ENCODE data around the gene AKR1D1.

Gene AKR1D1

DNA sequence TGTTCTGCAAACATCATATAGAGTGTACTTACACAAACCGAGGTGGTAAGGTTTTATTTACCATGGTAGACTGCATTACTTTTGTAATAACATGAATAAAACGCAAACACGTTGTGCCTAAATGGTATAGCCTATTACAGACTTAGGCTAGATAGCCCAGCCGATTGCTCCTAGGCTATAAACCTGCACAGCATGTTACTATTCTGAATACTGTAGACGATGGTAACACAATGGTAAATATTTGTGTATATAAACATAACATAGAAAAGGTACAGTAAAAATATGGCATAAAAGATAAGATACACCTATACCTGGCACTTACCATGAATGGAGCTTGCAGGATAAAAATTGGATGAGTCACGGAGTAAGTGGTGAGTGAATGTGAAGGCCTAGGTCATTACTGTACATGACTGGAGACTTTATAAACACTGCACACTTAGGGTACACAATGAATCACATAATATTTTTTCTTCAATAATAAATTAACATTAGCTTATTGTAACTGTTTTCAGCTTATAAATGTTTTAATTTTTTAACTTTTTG lies 16.3 kb downstream of the AKR1D1 start:
- TF ChIP-seq GATA2 (IDR thresholded peaks at IDR 0.05; ENCODE audit: low read depth, low read length), result no peak
- no peak for TF ChIP-seq GATA3 (IDR thresholded peaks at IDR 0.05; ENCODE audit: low read depth, low read length)

DNA sequence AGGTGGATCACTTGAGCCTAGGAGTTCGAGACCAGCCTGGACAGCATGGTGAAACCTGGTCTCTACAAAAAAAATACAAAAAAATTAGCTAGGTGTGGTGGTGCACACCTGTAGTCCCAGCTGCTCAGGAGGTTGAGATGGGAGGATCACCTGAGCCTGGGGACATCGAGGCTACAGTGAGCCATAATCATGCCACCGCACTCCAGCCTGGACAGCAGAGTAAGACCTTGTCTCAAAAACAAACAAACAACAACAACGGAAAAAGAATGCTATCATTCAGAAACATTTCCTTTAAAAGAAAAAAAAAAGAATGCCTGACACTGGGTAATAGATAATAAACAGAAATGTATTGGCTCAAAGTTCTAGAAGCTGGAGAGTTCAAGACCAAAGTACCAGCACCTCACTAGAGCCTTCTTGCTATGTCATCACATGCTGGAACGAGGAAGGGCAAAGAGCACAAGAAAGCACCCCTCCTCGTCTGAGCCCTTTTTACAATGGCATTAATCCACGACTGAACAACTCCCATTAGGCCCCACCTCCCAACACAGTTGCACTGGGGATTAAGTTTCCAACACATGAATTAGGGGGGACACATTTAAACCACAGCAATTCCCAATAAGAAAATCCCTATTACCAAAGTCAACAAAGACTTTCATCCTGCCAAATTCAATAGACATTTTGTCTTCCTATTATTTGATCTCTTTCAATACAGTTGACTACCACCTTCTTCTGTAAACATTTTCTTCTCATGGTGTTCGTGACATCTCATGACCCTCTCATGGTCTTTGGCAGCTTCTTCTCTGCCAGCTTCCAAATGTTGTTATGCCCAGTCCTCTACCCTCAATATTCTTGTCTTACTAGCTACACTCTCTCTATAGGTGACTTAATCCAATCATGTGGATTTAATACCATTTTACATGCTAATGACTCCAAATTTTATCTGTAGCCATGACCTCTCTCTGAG lies 20.0 kb downstream of the AKR1D1 start:
- TF ChIP-seq GATA2 (IDR thresholded peaks at IDR 0.05; ENCODE audit: low read depth, low read length) (no peak), GATA3 (IDR thresholded peaks at IDR 0.05; ENCODE audit: low read depth, low read length) (no peak)

DNA sequence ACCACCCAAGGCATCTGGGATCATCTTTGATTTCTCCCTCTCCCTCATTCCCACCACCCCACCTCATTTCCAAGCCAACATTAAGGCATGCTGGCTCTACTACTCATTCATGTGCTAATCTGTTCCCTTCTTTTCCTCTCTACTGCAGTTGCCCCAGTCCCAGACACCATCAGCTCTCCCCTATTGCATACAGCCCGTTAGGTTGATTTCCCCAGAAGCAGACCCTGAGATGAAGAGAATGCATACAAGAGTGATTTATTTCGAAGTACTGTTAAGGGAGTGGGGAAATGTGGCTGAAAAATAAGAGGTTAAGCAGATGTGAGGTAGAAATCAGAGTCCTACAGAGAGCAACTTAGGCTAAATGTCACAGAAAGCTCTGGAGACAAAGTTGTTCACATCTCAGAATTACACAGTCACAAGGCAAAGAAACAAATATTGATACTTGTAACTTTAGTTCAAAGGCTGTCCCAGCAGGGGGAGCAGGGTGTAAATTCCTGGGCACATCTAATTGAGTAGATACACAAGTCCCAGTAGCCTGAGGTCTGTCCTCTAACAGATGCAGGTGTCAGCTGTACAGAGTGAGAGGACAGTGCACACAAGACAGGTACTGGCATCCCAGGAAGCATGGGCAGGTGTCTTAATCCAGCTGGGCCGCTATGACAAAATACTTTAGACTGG lies 20.9 kb downstream of the AKR1D1 start:
- no peak for TF ChIP-seq GATA2 (IDR thresholded peaks at IDR 0.05; ENCODE audit: low read depth, low read length)
- no peak for TF ChIP-seq GATA3 (IDR thresholded peaks at IDR 0.05; ENCODE audit: low read depth, low read length)

DNA sequence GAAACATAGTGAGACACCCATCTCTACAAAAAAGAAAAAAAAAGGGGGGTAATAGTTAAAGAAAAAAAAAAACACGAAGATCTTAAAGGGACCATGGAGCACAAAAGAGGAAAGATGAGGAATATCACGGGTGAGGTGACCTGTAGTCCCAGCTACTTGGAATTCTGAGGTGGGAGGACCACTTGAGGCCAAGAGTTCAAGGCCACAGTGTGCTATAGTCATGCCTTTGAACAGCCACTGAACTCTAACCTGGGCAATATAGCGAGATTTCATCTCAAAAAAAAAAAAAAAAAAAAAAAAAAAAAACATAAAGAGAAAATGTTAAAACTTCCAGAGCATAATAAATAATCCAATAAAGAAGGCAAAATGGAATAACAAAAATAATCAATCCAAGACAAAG lies 23.6 kb downstream of the AKR1D1 start:
- TF ChIP-seq GATA2 (IDR thresholded peaks at IDR 0.05; ENCODE audit: low read depth, low read length) (no peak), GATA3 (IDR thresholded peaks at IDR 0.05; ENCODE audit: low read depth, low read length) (no peak)

DNA sequence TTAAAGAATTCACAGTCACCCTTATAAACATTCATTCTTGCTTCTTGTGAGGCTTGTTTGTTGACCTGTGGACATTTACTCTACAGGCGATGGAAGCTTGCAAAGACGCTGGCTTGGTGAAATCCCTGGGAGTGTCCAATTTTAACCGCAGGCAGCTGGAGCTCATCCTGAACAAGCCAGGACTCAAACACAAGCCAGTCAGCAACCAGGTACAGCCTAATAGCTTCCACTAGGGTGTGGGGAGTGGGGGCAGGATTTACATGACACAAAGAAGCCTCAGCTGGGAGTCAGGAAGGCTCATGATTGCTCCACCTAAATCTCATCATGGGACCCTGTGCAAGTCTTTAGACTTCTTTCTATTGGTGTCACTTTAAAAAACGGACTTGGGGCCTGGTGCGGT lies 29.0 kb downstream of the AKR1D1 start:
- no peak for TF ChIP-seq GATA2 (IDR thresholded peaks at IDR 0.05; ENCODE audit: low read depth, low read length)

DNA sequence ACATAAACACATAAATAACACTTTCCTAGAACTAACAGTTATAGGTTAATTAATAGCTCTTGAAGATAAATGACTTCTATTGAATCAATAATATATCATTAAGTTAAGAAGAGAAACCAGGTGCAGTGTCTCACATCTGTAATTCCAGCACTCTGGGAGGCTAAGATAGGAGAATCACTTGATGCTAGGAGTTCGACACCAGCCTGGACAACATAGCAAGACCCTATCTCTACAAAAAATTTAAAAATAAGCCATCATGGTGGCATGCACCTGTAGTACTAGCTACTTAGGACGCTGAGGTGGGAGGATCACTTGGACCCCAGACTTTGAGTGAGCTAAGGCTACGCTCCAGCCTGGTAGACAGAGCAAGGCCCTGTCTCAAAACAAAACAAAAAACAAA lies 38.8 kb downstream of the AKR1D1 start:
- no peak for TF ChIP-seq GATA3 (IDR thresholded peaks at IDR 0.05; ENCODE audit: low read depth, low read length)
- TF ChIP-seq GATA2 (IDR thresholded peaks at IDR 0.05; ENCODE audit: low read depth, low read length), result no peak

DNA sequence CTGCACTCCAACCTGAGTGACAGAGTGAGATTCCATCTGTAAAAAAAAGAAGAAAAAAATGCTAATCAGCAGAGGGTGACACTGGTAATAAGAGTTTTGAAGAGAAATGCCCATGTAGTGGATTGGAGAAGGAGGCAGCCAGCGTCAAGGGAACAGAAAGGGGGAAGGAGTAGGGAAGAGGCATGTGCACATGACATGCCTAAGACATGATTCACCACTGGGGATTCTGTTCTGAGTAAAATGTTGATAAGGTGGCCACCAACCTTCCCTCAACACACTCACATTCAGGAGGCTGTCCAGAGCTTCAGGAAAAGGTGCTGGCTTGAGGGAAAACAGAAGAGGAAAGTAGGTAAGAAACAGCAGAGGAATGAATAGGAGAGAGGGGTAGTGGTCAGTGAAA lies 39.9 kb downstream of the AKR1D1 start:
- TF ChIP-seq GATA2 (IDR thresholded peaks at IDR 0.05; ENCODE audit: low read depth, low read length) (no peak), GATA3 (IDR thresholded peaks at IDR 0.05; ENCODE audit: low read depth, low read length) (no peak)

DNA sequence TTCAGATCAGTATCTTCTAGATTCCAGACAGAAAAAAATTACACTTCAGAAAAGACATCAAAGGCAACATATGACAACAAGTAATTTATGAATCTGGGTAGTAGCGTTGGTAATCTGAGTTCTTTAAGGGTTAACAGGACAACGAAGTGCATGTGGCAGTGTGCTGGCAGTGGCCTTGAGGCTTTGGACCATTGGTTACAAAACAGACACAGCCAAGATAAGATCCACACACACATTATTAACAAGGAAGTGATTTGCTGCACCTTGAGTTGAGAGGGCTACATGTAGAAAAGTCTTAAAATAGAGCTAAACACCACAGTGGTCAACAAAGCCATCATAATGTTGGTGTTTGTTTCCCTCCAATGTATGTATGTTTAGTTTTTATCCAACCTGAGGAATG lies 40.6 kb downstream of the AKR1D1 start:
- TF ChIP-seq GATA2 (IDR thresholded peaks at IDR 0.05; ENCODE audit: low read depth, low read length) (peak; percentile 38; the same call in 1 of the 2 replicates), GATA3 (IDR thresholded peaks at IDR 0.05; ENCODE audit: low read depth, low read length) (no peak)

DNA sequence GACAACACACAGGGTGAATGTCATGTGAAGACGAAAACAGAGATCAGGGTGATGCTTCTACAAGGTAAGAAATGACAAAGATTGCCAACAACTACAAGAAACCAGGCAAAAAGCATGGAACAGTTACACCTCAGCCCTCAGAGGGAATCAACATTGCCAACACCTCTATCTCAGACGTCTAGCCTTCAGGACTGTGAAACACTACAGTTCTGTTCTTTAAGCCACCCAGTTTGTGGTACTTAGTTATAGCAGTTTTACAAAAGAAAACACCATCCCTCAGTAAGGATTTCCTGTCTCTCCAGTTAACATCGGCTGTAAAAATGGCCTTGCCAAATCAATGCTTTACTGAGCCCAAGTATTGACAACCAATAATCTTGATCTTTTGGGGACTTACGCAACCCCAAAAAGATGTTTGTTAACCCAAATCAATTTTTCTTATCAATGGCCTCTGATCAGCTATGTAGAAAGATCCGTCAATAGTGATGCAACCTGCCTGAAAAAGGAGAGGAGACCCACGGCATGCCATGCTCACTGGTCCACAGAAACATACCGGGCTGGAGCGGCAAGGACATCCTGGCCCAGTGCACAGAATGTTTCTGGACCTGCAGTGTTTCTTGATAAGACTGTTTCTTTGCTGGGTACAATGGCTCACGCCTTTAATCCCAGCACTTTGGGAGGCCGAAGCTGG lies 44.0 kb downstream of the AKR1D1 start:
- no peak for TF ChIP-seq GATA3 (IDR thresholded peaks at IDR 0.05; ENCODE audit: low read depth, low read length)

DNA sequence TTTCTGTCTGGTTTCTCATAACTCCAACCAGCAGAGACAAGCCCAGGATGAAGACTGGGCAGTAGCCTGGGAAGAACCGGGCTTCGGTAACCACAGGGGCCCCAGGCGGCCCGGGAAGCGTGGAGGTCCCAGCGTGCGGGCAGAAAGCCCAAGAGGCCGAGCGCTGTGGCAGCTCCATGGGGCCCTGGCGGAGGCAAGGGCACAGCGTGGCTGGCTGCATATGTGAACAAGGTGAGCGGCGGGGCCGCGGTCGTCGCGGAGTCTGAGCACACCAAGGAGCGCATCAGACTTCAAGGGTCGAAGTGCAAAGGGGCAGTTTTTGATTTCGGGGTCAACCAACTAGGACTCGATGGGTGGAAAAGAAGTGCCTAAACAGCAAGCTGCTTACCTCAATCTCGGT lies 45.9 kb downstream of the AKR1D1 start:
- TF ChIP-seq GATA2 (IDR thresholded peaks at IDR 0.05; ENCODE audit: low read depth, low read length) (no peak), GATA3 (IDR thresholded peaks at IDR 0.05; ENCODE audit: low read depth, low read length) (no peak)

DNA sequence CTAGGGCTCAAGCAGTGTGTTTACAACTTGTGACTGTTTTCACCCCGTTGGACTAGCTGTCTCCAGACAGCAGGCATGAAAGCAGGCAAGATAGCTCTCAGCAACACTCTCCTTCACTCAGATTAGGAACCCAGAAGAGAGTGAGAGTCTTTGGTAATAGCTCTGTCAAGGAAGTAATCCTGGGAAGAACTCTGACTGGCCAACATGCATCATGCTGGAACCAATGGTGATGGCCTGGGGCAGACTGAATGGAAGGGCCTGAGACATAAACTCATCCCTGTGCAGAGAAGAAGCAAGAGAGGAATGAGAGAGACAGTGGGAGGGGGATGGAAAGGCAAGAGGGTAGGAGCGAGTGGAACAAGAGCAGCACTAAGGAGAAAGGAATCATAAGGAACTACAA lies 48.9 kb downstream of the AKR1D1 start:
- TF ChIP-seq GATA3 (IDR thresholded peaks at IDR 0.05; ENCODE audit: low read depth, low read length), result no peak
- no peak for TF ChIP-seq GATA2 (IDR thresholded peaks at IDR 0.05; ENCODE audit: low read depth, low read length)

DNA sequence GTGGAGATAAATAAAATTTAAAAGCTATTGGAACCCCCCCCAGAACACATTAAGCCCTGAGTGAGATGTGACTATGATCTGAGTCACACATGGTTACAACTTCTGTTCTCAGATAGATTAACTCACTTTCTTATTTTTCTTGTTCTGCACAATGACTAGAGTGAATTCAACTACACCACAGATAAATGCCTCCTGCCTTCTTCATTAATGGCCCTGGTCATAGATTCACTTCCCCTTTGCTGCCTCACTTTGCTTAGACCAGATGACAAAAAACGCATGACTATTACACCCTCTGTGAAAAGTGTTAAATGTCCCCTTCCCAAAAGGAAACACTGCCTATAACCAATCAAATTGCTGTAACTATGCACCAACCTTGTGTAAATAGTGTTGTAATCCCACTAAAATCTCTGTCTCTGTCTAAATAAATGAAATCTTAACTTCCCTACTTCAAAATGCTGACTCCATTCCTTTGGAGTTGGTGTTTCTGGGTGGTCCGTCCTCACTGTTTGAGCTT lies 49.4 kb downstream of the AKR1D1 start:
- TF ChIP-seq GATA3 (IDR thresholded peaks at IDR 0.05; ENCODE audit: low read depth, low read length), result no peak
- TF ChIP-seq GATA2 (IDR thresholded peaks at IDR 0.05; ENCODE audit: low read depth, low read length), result no peak

DNA sequence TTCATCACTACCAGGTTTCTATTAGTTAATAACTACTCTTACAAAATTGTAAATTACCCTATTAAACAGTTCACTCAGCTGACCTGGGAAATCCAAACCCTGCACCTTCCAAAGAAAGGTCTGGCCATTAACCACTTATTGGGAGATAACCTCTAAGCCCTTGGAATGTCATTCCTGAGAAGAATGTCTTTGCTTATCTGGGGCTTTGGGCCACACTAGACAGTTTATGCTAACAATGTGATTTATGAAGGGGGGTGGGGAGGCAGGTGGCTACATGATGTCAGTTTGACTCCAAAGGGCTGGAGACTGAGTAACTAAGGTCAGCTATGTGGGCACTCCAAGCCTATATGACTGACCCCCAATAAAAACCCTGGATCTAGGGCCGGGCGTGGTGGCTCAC lies 50.7 kb downstream of the AKR1D1 start:
- TF ChIP-seq GATA3 (IDR thresholded peaks at IDR 0.05; ENCODE audit: low read depth, low read length) (no peak), GATA2 (IDR thresholded peaks at IDR 0.05; ENCODE audit: low read depth, low read length) (no peak)

DNA sequence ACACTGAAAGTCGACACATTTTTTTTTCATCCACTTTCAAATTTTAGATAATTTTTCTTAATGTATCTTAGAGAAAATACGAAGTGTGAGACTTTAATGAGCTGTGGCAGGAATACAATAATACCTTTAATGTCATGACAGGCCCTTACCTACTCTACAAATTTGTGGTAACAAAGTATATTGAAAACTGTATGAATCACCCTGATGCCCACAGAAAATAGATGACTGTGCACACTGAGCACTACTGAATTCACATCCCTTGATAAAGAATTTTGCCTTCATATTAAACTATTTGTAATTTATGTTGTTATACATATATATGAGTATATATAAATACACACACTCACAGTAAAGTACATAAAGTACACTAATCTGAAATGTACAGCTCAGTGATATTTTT lies 51.7 kb downstream of the AKR1D1 start:
- TF ChIP-seq GATA3 (IDR thresholded peaks at IDR 0.05; ENCODE audit: low read depth, low read length) (no peak), GATA2 (IDR thresholded peaks at IDR 0.05; ENCODE audit: low read depth, low read length) (no peak)
